HG03064 (cell line): ENCODE measurements around the gene WRNIP1.

Source experiments
- ATAC-seq: cut with Tn5 transposase; IDR thresholded peaks from one replicate; pipeline ENCODE4 v1.9.1; 2021; ENCODE audit warnings: low read depth; ENCODE audit not compliant: unreplicated experiment

The WRNIP1 gene

DNA sequence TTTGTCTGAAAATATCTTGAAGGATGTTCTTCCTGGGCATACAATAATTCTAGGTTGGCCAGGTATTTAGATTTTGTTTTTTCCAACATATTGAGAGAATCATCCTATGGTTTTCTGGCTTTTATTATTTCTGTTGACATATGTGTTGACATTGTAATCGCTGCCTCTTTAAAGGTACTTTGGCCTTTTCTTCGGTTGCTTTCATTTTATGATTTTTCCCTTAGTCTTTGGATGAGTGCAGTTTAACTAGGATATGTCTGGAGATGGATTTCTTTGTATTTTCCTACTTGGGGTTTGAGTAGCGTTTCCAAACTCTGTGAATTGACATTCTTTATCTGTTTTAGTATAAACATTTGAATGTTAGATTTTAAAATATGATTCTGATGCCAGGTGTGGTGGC lies 65.0 kb downstream of the WRNIP1 start:
- ATAC-seq: no peak

DNA sequence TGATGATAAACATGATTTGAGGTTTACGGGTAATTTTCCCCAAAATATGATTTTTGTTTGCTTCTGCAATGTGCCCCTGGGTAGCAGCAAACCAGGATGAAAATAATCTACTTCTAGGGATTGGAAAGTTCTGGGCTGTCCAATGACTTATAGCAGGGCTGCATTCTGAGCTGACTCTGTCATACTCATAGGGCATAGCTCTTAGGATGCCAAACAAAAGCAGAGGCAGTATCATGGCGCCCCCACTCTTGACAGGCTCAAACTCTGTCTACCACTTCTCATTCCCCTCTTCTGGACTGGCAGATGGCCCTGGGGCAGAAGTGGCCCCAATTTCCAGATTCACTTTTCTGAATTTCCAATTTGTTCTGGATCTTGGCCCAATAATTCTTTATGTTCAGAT lies 66.2 kb downstream of the WRNIP1 start:
- no peak for ATAC-seq

DNA sequence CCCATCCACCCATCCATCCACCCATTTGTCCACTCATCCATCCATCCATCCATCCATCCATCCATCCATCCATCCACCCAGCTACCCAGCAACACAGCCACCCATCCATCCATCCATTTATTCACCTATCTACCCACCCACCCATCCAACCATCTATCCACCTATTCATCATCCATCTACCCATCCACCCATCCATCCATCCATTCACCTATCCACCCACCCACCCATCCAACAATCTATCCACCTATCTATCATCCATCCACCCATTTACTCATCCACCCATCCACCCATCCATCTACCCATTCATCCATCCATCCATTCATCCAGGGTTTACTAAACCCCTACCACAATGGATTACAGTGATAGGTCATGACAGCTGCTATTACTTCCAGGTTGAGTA lies 69.1 kb downstream of the WRNIP1 start:
- ATAC-seq: no peak
